SK-N-SH (cell line): ENCODE data around the gene PRIM1. TPM values are rescaled to one million over a fixed set of nuclear protein-coding genes. Genes with fewer than 3 reads are reported as not detected.

Experiments used
- CTCF ChIA-PET: fragments of 300-600, 350-600 bp; formaldehyde crosslinking; extraction: SDS; loops from one replicate; lab custom pipeline; 2021; lab: Yijun Ruan, JAX
- POLR2A ChIA-PET: fragments of 350-600 bp; sonication (Branson Sonifier 250); formaldehyde crosslinking; extraction: SDS; loops from one replicate; lab custom pipeline; 2020; ENCODE audit warnings: antibody characterized with exemption, inconsistent platforms; lab: Yijun Ruan, JAX
- DNase-seq: peaks from one replicate; pipeline ENCODE4 v3.0.0; 2012
- H2AFZ ChIP-seq: fragments of 200-600 bp; sonication (generic); 2 replicates; pipeline ENCODE4 v1.8.1; 2016; ENCODE audit warnings: antibody characterized with exemption, mild to moderate bottlenecking, low read depth
- H3F3A ChIP-seq: fragments of 200-600 bp; sonication (generic); replicated peaks from 2 replicates; pipeline ENCODE3; 2016; ENCODE audit warnings: antibody characterized with exemption, mild to moderate bottlenecking; ENCODE audit not compliant: insufficient read depth
- H3K27ac ChIP-seq, 2 experiments: fragments of 200-500 bp in 1 of 2; fragments of 200-600 bp in 1 of 2; sonication (Bioruptor generic) in 1 of 2; sonication (generic), shearing (Covaris generic) in 1 of 2; 2 replicates each; pipeline versions ENCODE4 v1.5.1 to v1.6.1; 2014 to 2016; ENCODE audit warnings: low read depth in 2 of 2, inconsistent platforms in 1 of 2, low read length in 1 of 2, mild to moderate bottlenecking in 1 of 2, mixed read lengths in 1 of 2
- H3K27me3 ChIP-seq: fragments of 200-600 bp; sonication (generic), shearing (Covaris generic); 2 replicates; pipeline ENCODE4 v1.6.1; 2016; ENCODE audit warnings: mixed run types; ENCODE audit not compliant: insufficient read depth
- H3K36me3 ChIP-seq, 2 experiments: fragments of 200-500 bp in 1 of 2; fragments of 200-600 bp in 1 of 2; sonication (Bioruptor generic) in 1 of 2; sonication (generic) in 1 of 2; replicated peaks in 1 of 2; 2 replicates each; pipeline versions ENCODE3 to v1.5.1; 2014 to 2016; ENCODE audit warnings: low read length in 1 of 2, mild to moderate bottlenecking in 1 of 2; ENCODE audit not compliant: insufficient read depth in 2 of 2, control insufficient read depth in 1 of 2
- H3K4me1 ChIP-seq, 2 experiments: fragments of 200-500 bp in 1 of 2; fragments of 200-600 bp in 1 of 2; sonication (Bioruptor generic) in 1 of 2; sonication (generic), shearing (Covaris generic) in 1 of 2; 2 replicates each; pipeline versions ENCODE4 v1.5.1 to v1.6.1; 2014 to 2016; ENCODE audit warnings: low read depth in 1 of 2, low read length in 1 of 2, mixed run types in 1 of 2; ENCODE audit not compliant: insufficient read depth in 2 of 2, control insufficient read depth in 1 of 2
- H3K4me2 ChIP-seq: fragments of 200-600 bp; sonication (generic), shearing (Covaris generic); 2 replicates; pipeline ENCODE4 v1.6.1; 2017; ENCODE audit warnings: mixed run types
- H3K4me3 ChIP-seq, 2 experiments: fragments of 200-500 bp in 1 of 2; fragments of 200-600 bp in 1 of 2; sonication (Bioruptor generic) in 1 of 2; sonication (generic), shearing (Covaris generic) in 1 of 2; 2 replicates each; pipeline versions ENCODE4 v1.5.1 to v1.8.1; 2014 to 2016; ENCODE audit warnings: low read depth in 2 of 2, inconsistent platforms in 1 of 2, low read length in 1 of 2, mild to moderate bottlenecking in 1 of 2, mixed read lengths in 1 of 2, moderate library complexity in 1 of 2
- H3K79me2 ChIP-seq: fragments of 200-600 bp; sonication (generic); 2 replicates; pipeline ENCODE4 v1.8.1; 2017; ENCODE audit warnings: mild to moderate bottlenecking; ENCODE audit not compliant: insufficient read depth
- H3K9ac ChIP-seq: fragments of 200-600 bp; sonication (generic); 2 replicates; pipeline ENCODE4 v1.6.1; 2017; ENCODE audit warnings: mixed run types
- H3K9me2 ChIP-seq: fragments of 200-600 bp; sonication (generic); 2 replicates; pipeline ENCODE4 v1.6.1; 2017; ENCODE audit warnings: mixed run types
- H3K9me3 ChIP-seq: fragments of 200-600 bp; sonication (generic); 2 replicates; pipeline ENCODE4 v1.6.1; 2017; ENCODE audit warnings: mixed run types, mild to moderate bottlenecking, moderate library complexity
- H4K20me1 ChIP-seq: fragments of 200-600 bp; sonication (generic); 2 replicates; pipeline ENCODE4 v1.6.1; 2017; ENCODE audit warnings: mild to moderate bottlenecking, mixed run types; ENCODE audit not compliant: insufficient read depth
- ELF1 ChIP-seq: IDR thresholded peaks from 2 replicates; pipeline ENCODE4 v1.4.0; 2012
- EP300 ChIP-seq, 2 experiments: IDR thresholded peaks; 2 replicates each; pipeline versions ENCODE4 v1.4.0 to v1.6.1; 2012; ENCODE audit warnings: borderline replicate concordance in 1 of 2, low read depth in 1 of 2, low read length in 1 of 2
- EZH2phosphoT487 ChIP-seq: fragments of 200-600 bp; sonication (generic); IDR thresholded peaks from 2 replicates; pipeline ENCODE4 v1.6.1; 2017; ENCODE audit warnings: low read depth, mixed run types, mild to moderate bottlenecking, antibody characterized with exemption, moderate library complexity, borderline replicate concordance
- FOSL2 ChIP-seq: IDR thresholded peaks from 2 replicates; pipeline ENCODE4 v1.4.0; 2012; ENCODE audit warnings: low read depth, mild to moderate bottlenecking, moderate library complexity, borderline replicate concordance
- GABPA ChIP-seq: IDR thresholded peaks from 2 replicates; pipeline ENCODE4 v1.4.0; 2012; ENCODE audit warnings: low read depth, mild to moderate bottlenecking
- IRF3 ChIP-seq: fragments of 150-350 bp; IDR thresholded peaks from 2 replicates; pipeline ENCODE4 v1.6.1; 2016; ENCODE audit warnings: mild to moderate bottlenecking, low read depth, low read length
- MAX ChIP-seq: IDR thresholded peaks from 2 replicates; pipeline ENCODE4 v1.4.0; 2012; ENCODE audit warnings: low read depth
- MEF2A ChIP-seq: IDR thresholded peaks from 2 replicates; pipeline ENCODE4 v1.4.0; 2012; ENCODE audit warnings: low read depth, borderline replicate concordance
- MXI1 ChIP-seq: IDR thresholded peaks from 2 replicates; pipeline ENCODE4 v1.6.1; 2012; ENCODE audit warnings: mild to moderate bottlenecking, low read depth, low read length, improper control_type of control experiment
- PBX3 ChIP-seq: IDR thresholded peaks from 2 replicates; pipeline ENCODE4; 2012
- POLR2AphosphoS5 ChIP-seq: IDR thresholded peaks from 2 replicates; pipeline ENCODE4 v1.6.1; 2012; ENCODE audit warnings: low read depth, low read length
- REST ChIP-seq: IDR thresholded peaks from 2 replicates; pipeline ENCODE4 v1.6.1; 2012; ENCODE audit warnings: mild to moderate bottlenecking, low read depth, low read length, moderate library complexity
- RFX5 ChIP-seq: IDR thresholded peaks from 2 replicates; pipeline ENCODE4 v1.6.1; 2012; ENCODE audit warnings: mild to moderate bottlenecking, improper control_type of control experiment, low read length
- RXRA ChIP-seq: IDR thresholded peaks from 2 replicates; pipeline ENCODE4 v1.4.0; 2012; ENCODE audit warnings: low read depth, mild to moderate bottlenecking, borderline replicate concordance
- TAF1 ChIP-seq: IDR thresholded peaks from 2 replicates; pipeline ENCODE4 v1.6.1; 2012; ENCODE audit warnings: low read depth, mild to moderate bottlenecking, low read length, moderate library complexity, borderline replicate concordance
- USF1 ChIP-seq: IDR thresholded peaks from 2 replicates; pipeline ENCODE4 v1.4.0; 2012; ENCODE audit warnings: low read depth, borderline replicate concordance
- USF2 ChIP-seq: fragments of 150-350 bp; IDR thresholded peaks from 2 replicates; pipeline ENCODE4 v1.6.1; 2017; ENCODE audit warnings: antibody characterized with exemption, low read length, low read depth, borderline replicate concordance
- YY1 ChIP-seq: IDR thresholded peaks from 2 replicates; pipeline ENCODE4 v1.4.0; 2012; ENCODE audit warnings: low read depth, mild to moderate bottlenecking
- WGBS: methylation state at CpG from one replicate; pipeline ENCODE4 v1.1.6; 2017; ENCODE audit warnings: low lambda C conversion rate; 5-methylcytosine and 5-hydroxymethylcytosine counted together
- polyA plus RNA-seq, 3 experiments: library from polyadenylated mRNA; depleted of rRNA; stranded (reverse); fragments of >200 nt; gene quantifications; 2 replicates each; pipeline ENCODE4 v1.2.3, GENCODE V29; 2012

PRIM1 gene
- polyA plus RNA-seq, 1 of the 3 experiments (the other 2 are of a cell fraction), result 10.9 TPM

GRCh38 chr12:56769868-56770267 lies 17.7 kb upstream of the PRIM1 start:
- no peaks in the 10 kb centered on the region for H4K20me1 ChIP-seq
- CTCF ChIA-PET, result interaction anchor here (0.5 to 2.5 kb wide), 3 partner anchors 12 to 694 kb away, joined by 3 to 7 read pairs (median 7); no protein-coding TSS in a partner anchor
- no peak for TF ChIP-seq POLR2AphosphoS5

GRCh38 chr12:56768424-56768823 lies 16.3 kb upstream of the PRIM1 start:
- 62% methylated on average over 5 of the region's 5 CpGs for WGBS
- H3K4me2 ChIP-seq, result no peak overlapping the region
- no peaks in the 10 kb centered on the region for H3K9me3 ChIP-seq
- no peak overlapping the region for H2AFZ ChIP-seq
- H4K20me1 ChIP-seq, result no peaks in the 10 kb centered on the region
- ChIA-PET CTCF (interaction anchor here (0.7 to 2.5 kb wide), 3 partner anchors 11 to 218 kb away, joined by 3 to 7 read pairs (median 6); no protein-coding TSS in a partner anchor), POLR2A (no interaction called here)
- DNase-seq, result no peak
- H3F3A ChIP-seq, result no peaks in the 10 kb centered on the region
- H3K27me3 ChIP-seq, result no peaks in the 10 kb centered on the region
- no peaks in the 10 kb centered on the region for H3K36me3 ChIP-seq
- no peaks in the 10 kb centered on the region for H3K9me2 ChIP-seq
- H3K4me1 ChIP-seq, result no peaks in the 10 kb centered on the region
- no peaks in the 10 kb centered on the region for H3K79me2 ChIP-seq
- H3K4me3 ChIP-seq, result no peak overlapping the region
- no peak overlapping the region for H3K27ac ChIP-seq
- no peak overlapping the region for H3K9ac ChIP-seq
- TF ChIP-seq USF2 (no peak), USF1 (no peak), PBX3 (no peak), EP300 (IDR thresholded peaks at IDR 0.05; ENCODE audit: borderline replicate concordance in 1 of 2, low read depth in 1 of 2, low read length in 1 of 2) (no peak), YY1 (no peak), MAX (no peak), MXI1 (no peak), GABPA (no peak), EZH2phosphoT487 (no peak), TAF1 (no peak), ELF1 (no peak), FOSL2 (no peak), REST (no peak), RXRA (no peak), MEF2A (no peak), RFX5 (no peak), IRF3 (no peak)

More at GRCh38 chr12:56769868-56770267, 17.7 kb upstream of the PRIM1 start:
- no peak overlapping the region for H2AFZ ChIP-seq
- no peaks in the 10 kb centered on the region for H3K79me2 ChIP-seq
- H3K4me3 ChIP-seq, result no peak overlapping the region
- H3K4me1 ChIP-seq, result no peaks in the 10 kb centered on the region
- no peaks in the 10 kb centered on the region for H3K36me3 ChIP-seq
- H3K4me2 ChIP-seq, result no peak overlapping the region
- no peaks in the 10 kb centered on the region for H3K9me2 ChIP-seq
- POLR2A ChIA-PET, result no interaction called here
- DNase-seq, result no peak
- no peaks in the 10 kb centered on the region for H3K9me3 ChIP-seq
- no peak overlapping the region for H3K9ac ChIP-seq
- H3K27ac ChIP-seq, result no peak overlapping the region
- 62% methylated on average over 3 of the region's 3 CpGs for WGBS
- H3F3A ChIP-seq, result no peaks in the 10 kb centered on the region
- H3K27me3 ChIP-seq, result no peaks in the 10 kb centered on the region
